ENCODE results near the gene TBC1D22A. TPM values are rescaled to one million over a fixed set of nuclear protein-coding genes. Genes with fewer than 3 reads are reported as not detected.

TBC1D22A gene
- total RNA-seq, 2 experiments from 2014 or later: 33.2 to 34.9 TPM

DNA sequence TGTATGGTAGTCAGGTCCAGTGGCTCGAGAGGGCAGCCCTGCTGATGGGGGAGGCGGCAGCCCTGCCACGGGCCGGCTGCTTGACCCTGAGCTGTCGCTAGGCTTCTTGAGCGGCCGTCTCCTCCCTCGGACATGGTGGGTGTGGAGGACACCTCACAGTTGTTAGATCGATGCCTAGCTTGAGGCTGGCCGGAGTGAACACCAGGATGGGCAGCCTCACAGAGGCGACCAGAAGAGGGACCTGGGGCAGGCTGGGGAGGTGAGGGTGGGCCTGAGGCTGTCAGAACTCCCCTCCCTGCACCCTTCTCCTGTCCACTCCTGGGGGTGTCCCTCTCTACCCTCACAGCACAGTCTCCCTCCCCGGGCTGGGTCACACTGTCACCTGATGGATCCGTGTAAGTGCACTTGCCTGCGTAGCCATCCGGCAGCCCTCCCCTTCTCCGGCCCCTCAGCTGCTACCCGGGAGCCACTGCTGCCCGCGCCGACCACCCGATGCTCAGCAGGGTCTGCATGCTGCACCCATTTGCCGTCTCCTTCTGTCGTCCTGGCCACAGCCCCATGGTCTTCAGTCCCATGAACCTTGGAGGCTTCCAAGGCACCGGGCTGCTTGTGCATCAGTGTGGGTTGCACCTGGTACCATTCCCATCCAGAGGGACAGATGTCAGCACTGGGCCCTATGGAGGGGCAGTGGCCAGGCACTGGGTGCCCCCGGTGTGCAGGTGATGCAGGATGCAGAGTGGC is 394.1 kb downstream of the TBC1D22A start:
- Mint-ChIP-seq H3K27ac (no peak overlapping the region), H3K9me3 (no peaks in the 10 kb centered on the region), H3K4me3 (no peak overlapping the region), H3K4me1 (ENCODE audit: low read depth) (no peaks in the 10 kb centered on the region), H3K27me3 (no peaks in the 10 kb centered on the region), H3K36me3 (peaks cover 5% of the 10 kb centered on the region)
- intact Hi-C loops (cut with micrococcal nuclease): no loop called here
- DNase-seq: no peak
- ChIA-PET POLR2A (no interaction called here), CTCF (interaction anchor here (0.6 kb wide), 1 partner anchor 58 kb away, joined by 3 read pairs; no protein-coding TSS in a partner anchor)

GRCh38 chr22:47157093-47157420 is 394.6 kb downstream of the TBC1D22A start:
- Mint-ChIP-seq H3K27me3 (no peaks in the 10 kb centered on the region), H3K27ac (no peak overlapping the region), H3K9me3 (no peaks in the 10 kb centered on the region), H3K4me3 (no peak overlapping the region), H3K4me1 (ENCODE audit: low read depth) (no peaks in the 10 kb centered on the region), H3K36me3 (peaks cover 5% of the 10 kb centered on the region)
- ChIA-PET CTCF (no interaction called here), POLR2A (no interaction called here)
- no peak for DNase-seq
- intact Hi-C loops (cut with micrococcal nuclease): no loop called here

DNA sequence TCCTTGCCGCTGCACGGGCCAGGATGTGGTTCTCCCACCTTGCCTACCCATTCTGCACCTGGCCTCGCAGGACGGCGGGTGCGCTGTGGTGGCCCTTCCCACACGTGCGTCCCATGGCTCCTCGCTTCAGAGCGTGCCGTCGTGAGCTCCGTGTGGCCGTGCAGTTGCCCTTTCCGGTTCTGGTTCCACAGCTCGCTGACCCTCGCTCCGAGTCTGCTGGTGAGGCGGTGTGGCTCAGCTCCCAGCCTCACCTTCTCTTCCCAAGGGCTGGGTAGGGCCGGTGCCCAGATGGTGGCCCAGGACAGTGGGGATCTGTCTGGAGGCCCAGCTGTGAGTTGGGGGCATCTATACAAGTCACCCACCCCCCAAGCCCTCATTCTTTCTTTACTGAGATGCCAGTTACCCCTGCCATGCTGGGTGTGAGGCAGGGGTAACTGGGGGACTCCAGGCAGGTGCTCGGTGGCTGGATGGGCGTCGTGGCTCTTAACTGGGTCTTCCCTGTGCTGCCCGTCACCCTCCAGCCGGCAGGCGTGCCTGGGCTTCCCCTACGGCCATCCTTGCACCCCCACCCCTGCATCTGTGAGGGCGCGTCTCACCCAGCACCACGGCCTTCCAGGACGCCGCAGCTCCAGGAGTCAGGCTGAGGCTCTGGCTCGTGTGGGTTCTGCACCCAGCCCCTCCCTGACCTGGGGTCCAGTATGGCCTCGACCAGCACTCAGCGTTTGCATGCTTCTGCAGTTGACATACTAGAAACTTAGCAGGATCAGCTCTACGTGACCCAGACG is 395.2 kb downstream of the TBC1D22A start:
- intact Hi-C loops (cut with micrococcal nuclease): no loop called here
- no peak for DNase-seq
- POLR2A ChIA-PET: no interaction called here
- Mint-ChIP-seq H3K4me3 (no peak overlapping the region), H3K27ac (no peak overlapping the region), H3K9me3 (no peaks in the 10 kb centered on the region), H3K4me1 (ENCODE audit: low read depth) (no peaks in the 10 kb centered on the region), H3K36me3 (peaks cover under 1% of the 10 kb centered on the region), H3K27me3 (no peaks in the 10 kb centered on the region)
- CTCF ChIA-PET: no interaction called here

DNA sequence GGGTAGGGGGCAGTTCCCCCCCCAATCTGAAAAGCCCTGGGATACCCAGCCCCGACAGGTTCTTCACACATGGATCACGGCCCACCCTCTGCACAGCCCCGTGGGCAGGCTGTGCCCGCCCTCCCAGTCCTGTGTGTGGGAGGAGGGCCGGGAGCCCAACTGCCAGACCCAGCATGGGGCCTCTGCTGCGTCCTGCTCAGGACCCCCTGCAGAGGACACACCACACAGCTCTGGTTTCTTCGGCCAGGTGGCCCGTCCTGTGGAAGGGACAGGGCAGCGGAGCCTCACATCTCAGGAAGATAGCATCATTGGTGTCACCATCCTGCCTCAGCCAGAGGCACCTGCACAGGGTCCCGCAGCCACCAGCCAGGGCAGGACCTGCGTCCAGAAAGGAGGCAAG is 396.0 kb downstream of the TBC1D22A start:
- no peak for DNase-seq
- CTCF ChIA-PET: no interaction called here
- POLR2A ChIA-PET: no interaction called here
- Mint-ChIP-seq H3K27ac (no peak overlapping the region), H3K4me3 (no peak overlapping the region), H3K36me3 (no peaks in the 10 kb centered on the region), H3K27me3 (no peaks in the 10 kb centered on the region), H3K4me1 (ENCODE audit: low read depth) (no peaks in the 10 kb centered on the region), H3K9me3 (no peaks in the 10 kb centered on the region)
- intact Hi-C loops (cut with micrococcal nuclease): no loop called here

DNA sequence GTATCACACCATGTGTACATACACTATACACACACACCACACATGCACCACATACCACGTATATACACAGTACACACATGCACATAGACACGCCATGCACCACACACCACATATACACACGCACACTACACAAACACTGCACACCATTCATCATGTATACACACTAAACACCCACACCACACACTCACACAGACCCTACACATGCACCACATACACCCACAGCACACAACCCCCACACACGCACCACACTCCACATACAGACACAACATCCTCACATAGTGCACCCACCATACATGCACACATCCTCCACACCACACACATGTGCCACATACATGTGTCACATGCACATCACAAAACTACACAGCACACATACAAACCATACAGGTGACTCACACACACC is 397.1 kb downstream of the TBC1D22A start:
- Mint-ChIP-seq H3K36me3 (no peaks in the 10 kb centered on the region), H3K9me3 (no peaks in the 10 kb centered on the region)
- intact Hi-C loops (cut with micrococcal nuclease): no loop called here

DNA sequence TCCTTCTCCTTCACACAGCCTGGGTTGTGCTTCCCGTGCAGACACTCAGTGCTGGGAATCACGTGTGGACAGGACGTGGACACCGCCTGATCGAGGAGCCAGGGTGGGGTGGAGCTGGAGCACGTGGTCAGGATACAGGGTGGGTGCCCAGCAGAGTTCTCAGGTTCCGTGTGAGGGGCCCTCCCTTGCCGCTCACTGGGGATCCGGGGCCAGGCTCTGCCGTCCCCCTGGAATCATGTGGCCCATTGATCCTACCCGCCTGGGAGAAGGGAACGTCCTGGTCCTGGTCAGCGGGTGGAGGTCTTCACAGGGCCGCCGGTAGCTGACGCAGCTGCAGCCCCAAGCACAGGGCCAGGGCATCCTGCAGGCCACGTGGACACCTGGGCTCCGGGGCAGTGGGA is 397.7 kb downstream of the TBC1D22A start:
- no peak overlapping the region for H3K27ac Mint-ChIP-seq

More for the DNA sequence above, 397.1 kb downstream of the TBC1D22A start:
- Mint-ChIP-seq H3K27ac (no peak overlapping the region), H3K27me3 (no peaks in the 10 kb centered on the region), H3K4me3 (no peak overlapping the region), H3K4me1 (ENCODE audit: low read depth) (no peaks in the 10 kb centered on the region)
- no peak for DNase-seq
- ChIA-PET CTCF (no interaction called here), POLR2A (no interaction called here)

GRCh38 chr22:47160781-47161520 is 398.5 kb downstream of the TBC1D22A start:
- POLR2A ChIA-PET: no interaction called here
- intact Hi-C loops (cut with micrococcal nuclease): no loop called here
- H3K36me3 Mint-ChIP-seq: no peaks in the 10 kb centered on the region
- no peaks in the 10 kb centered on the region for H3K27me3 Mint-ChIP-seq
- DNase-seq: no peak
- no peak overlapping the region for H3K4me3 Mint-ChIP-seq
- no peak overlapping the region for H3K27ac Mint-ChIP-seq
- no peaks in the 10 kb centered on the region for H3K4me1 Mint-ChIP-seq (ENCODE audit: low read depth)
- CTCF ChIA-PET: no interaction called here
- no peaks in the 10 kb centered on the region for H3K9me3 Mint-ChIP-seq

More for the DNA sequence above, 397.7 kb downstream of the TBC1D22A start:
- intact Hi-C loops (cut with micrococcal nuclease): no loop called here
- Mint-ChIP-seq H3K4me3 (no peak overlapping the region), H3K9me3 (no peaks in the 10 kb centered on the region), H3K36me3 (no peaks in the 10 kb centered on the region), H3K4me1 (ENCODE audit: low read depth) (no peaks in the 10 kb centered on the region), H3K27me3 (no peaks in the 10 kb centered on the region)
- no peak for DNase-seq
- CTCF ChIA-PET: no interaction called here
- POLR2A ChIA-PET: no interaction called here

DNA sequence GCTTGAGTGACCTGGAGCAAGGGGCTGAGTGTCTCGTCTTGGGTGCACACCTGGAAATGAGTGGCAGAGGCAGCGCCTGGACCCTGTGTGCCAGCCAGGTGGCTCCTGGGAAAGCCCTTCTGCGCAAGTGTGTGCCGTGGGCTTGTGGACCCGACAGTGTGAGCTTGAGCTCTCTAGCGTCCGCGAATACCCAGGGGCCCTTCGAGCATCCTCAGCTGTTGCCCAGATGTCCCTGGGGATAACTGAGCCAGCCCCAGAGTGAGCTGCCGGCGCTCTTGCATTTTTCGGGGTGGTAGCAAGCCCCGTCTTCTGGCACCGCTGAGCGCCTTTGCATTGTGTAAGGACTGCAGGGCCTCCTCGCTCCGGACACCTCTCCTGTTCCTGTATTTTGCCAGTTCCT is 399.2 kb downstream of the TBC1D22A start:
- Mint-ChIP-seq H3K27me3 (no peaks in the 10 kb centered on the region), H3K27ac (no peak overlapping the region), H3K36me3 (no peaks in the 10 kb centered on the region), H3K4me3 (no peak overlapping the region), H3K9me3 (no peaks in the 10 kb centered on the region), H3K4me1 (ENCODE audit: low read depth) (no peaks in the 10 kb centered on the region)
- DNase-seq: no peak
- ChIA-PET CTCF (no interaction called here), POLR2A (no interaction called here)
- intact Hi-C loops (cut with micrococcal nuclease): no loop called here

DNA sequence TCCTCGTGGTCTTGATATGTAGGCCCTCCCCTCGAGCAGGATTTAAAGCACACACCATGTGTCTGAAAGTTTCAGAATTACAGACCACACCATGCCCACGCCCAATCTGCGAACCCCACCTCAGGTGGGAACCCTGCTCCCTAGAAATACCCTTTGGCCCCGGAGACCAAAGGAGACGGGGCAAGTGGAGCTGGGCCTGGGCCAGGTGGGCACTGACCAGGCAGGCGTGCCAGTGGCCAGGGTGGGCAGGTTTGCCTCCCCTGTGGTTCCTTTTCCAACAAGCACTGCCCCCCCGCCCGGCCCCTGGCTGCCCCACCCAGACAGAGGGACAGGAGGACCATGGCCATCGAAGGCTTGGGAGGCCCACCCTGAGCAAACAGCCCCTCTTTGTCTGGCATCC is 400.4 kb downstream of the TBC1D22A start:
- ChIA-PET POLR2A (no interaction called here), CTCF (no interaction called here)
- Mint-ChIP-seq H3K36me3 (peaks cover 7% of the 10 kb centered on the region), H3K9me3 (no peaks in the 10 kb centered on the region), H3K4me3 (no peak overlapping the region), H3K27ac (no peak overlapping the region), H3K27me3 (no peaks in the 10 kb centered on the region), H3K4me1 (ENCODE audit: low read depth) (no peaks in the 10 kb centered on the region)
- intact Hi-C loops (cut with micrococcal nuclease): no loop called here
- DNase-seq: no peak

DNA sequence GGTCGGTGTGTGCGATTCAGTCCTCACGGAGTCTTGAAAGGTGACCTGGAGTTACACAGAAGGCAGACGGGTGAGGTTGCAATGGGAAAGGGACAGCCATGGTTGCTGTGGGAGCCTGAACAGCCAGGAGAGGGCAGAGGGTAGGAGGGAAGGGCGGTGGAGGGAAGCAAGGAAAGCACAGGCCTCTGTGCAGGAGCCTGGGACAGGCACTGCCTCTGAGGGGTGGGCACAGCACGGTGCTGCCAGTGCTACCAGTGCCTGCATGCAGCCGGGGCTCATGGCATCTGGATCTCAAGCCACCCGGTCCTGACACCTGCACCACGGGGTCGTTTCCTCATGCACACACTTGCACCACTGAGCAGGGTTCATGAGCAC is 401.0 kb downstream of the TBC1D22A start:
- POLR2A ChIA-PET: no interaction called here
- Mint-ChIP-seq H3K9me3 (no peaks in the 10 kb centered on the region), H3K4me3 (no peak overlapping the region), H3K27me3 (no peaks in the 10 kb centered on the region), H3K27ac (no peak overlapping the region), H3K36me3 (peaks cover 9% of the 10 kb centered on the region), H3K4me1 (ENCODE audit: low read depth) (no peaks in the 10 kb centered on the region)
- intact Hi-C loops (cut with micrococcal nuclease): no loop called here
- no peak for DNase-seq
- CTCF ChIA-PET: no interaction called here

GRCh38 chr22:47163856-47164513 is 401.5 kb downstream of the TBC1D22A start:
- H3K4me1 Mint-ChIP-seq (ENCODE audit: low read depth): no peaks in the 10 kb centered on the region

GRCh38 chr22:47164514-47165337 is 402.3 kb downstream of the TBC1D22A start:
- Mint-ChIP-seq H3K9me3 (no peaks in the 10 kb centered on the region), H3K27ac (no peak overlapping the region), H3K4me1 (ENCODE audit: low read depth) (no peaks in the 10 kb centered on the region), H3K27me3 (no peaks in the 10 kb centered on the region), H3K4me3 (no peak overlapping the region), H3K36me3 (peaks cover 10% of the 10 kb centered on the region)
- DNase-seq: no peak
- intact Hi-C loops (cut with micrococcal nuclease): no loop called here
- POLR2A ChIA-PET: no interaction called here
- CTCF ChIA-PET: no interaction called here

More at GRCh38 chr22:47163856-47164513, 401.5 kb downstream of the TBC1D22A start:
- no peaks in the 10 kb centered on the region for H3K27me3 Mint-ChIP-seq
- POLR2A ChIA-PET: no interaction called here
- CTCF ChIA-PET: no interaction called here
- intact Hi-C loops (cut with micrococcal nuclease): no loop called here
- peaks cover 9% of the 10 kb centered on the region for H3K36me3 Mint-ChIP-seq
- DNase-seq: no peak
- no peak overlapping the region for H3K4me3 Mint-ChIP-seq
- H3K27ac Mint-ChIP-seq: no peak overlapping the region
- no peaks in the 10 kb centered on the region for H3K9me3 Mint-ChIP-seq
